Activated naive CD4-positive, alpha-beta T cell treated with anti-CD3 and anti-CD28 coated beads for 36 hours (primary cell): ENCODE measurements around the gene ARVCF. TPM values are rescaled to one million over a fixed set of nuclear protein-coding genes. Genes with fewer than 3 reads are reported as not detected.

Experiments used
- CTCF ChIA-PET: fragments of 350-600 bp; sonication (Branson Sonifier 250); formaldehyde crosslinking; loops from one replicate; lab custom pipeline; 2021; ENCODE audit warnings: antibody characterized with exemption; lab: Charles Lee
- DNase-seq: peaks from one replicate; pipeline ENCODE4 v3.0.0-alpha.2; 2020
- H3K27ac Mint-ChIP-seq: one replicate; pipeline ENCODE4 v1.8.0; 2021; ENCODE audit warnings: mild to moderate bottlenecking, mixed read lengths
- H3K27me3 Mint-ChIP-seq: one replicate; pipeline ENCODE4 v1.8.0; 2021; ENCODE audit warnings: low read depth, mixed read lengths
- H3K36me3 Mint-ChIP-seq: one replicate; pipeline ENCODE4 v1.8.0; 2021; ENCODE audit warnings: low read depth, mixed read lengths
- H3K4me1 Mint-ChIP-seq: one replicate; pipeline ENCODE4 v1.8.0; 2021; ENCODE audit warnings: low read depth, mixed read lengths
- H3K4me3 Mint-ChIP-seq: one replicate; pipeline ENCODE4 v1.8.0; 2021; ENCODE audit warnings: mild to moderate bottlenecking, moderate library complexity, mixed read lengths
- H3K9me3 Mint-ChIP-seq: one replicate; pipeline ENCODE4 v1.8.0; 2021; ENCODE audit warnings: mixed read lengths
- intact Hi-C: fragments of 100-400 bp; cut with micrococcal nuclease; formaldehyde crosslinking; loops from one replicate; pipeline ENCODE4 v1.15.1; 2023
- total RNA-seq, 2 experiments: library from RNA; stranded (reverse); gene quantifications; one replicate each; pipeline ENCODE4 v1.2.3, GENCODE V29; 2021

The ARVCF gene
- total RNA-seq, 2 experiments from 2014 or later = 2.0 to 2.6 TPM

GRCh38 chr22:19973551-19974267 lies 42.9 kb downstream of the ARVCF start:
- intact Hi-C loops = no loop called here

GRCh38 chr22:19972652-19973550 lies 43.7 kb downstream of the ARVCF start:
- no peak overlapping the region for H3K27ac Mint-ChIP-seq
- no peaks in the 10 kb centered on the region for H3K27me3 Mint-ChIP-seq
- H3K4me1 Mint-ChIP-seq = peaks cover 6% of the 10 kb centered on the region
- intact Hi-C loops = no loop called here
- no peaks in the 10 kb centered on the region for H3K9me3 Mint-ChIP-seq
- H3K4me3 Mint-ChIP-seq = no peak overlapping the region
- H3K36me3 Mint-ChIP-seq = no peaks in the 10 kb centered on the region
- no peak for DNase-seq
- CTCF ChIA-PET = interaction anchor here (0.9 kb wide), 1 partner anchor 24 kb away, joined by 4 read pairs; no protein-coding TSS in a partner anchor

More at GRCh38 chr22:19973551-19974267, 42.9 kb downstream of the ARVCF start:
- no peak for DNase-seq
- Mint-ChIP-seq H3K36me3 (no peaks in the 10 kb centered on the region), H3K9me3 (no peaks in the 10 kb centered on the region), H3K4me1 (peaks cover 6% of the 10 kb centered on the region), H3K27me3 (no peaks in the 10 kb centered on the region), H3K27ac (no peak overlapping the region), H3K4me3 (no peak overlapping the region)
- CTCF ChIA-PET = interaction anchor here (0.6 to 0.9 kb wide), 2 partner anchors 25 to 33 kb away, joined by 3 to 4 read pairs; no protein-coding TSS in a partner anchor

GRCh38 chr22:19972251-19972650 lies 44.4 kb downstream of the ARVCF start:
- H3K27ac Mint-ChIP-seq = no peak overlapping the region
- CTCF ChIA-PET = interaction anchor here (1.0 kb wide), 1 partner anchor 55 kb away, joined by 4 read pairs; no protein-coding TSS in a partner anchor
- H3K36me3 Mint-ChIP-seq = peaks cover under 1% of the 10 kb centered on the region
- H3K4me3 Mint-ChIP-seq = no peak overlapping the region
- no peaks in the 10 kb centered on the region for H3K27me3 Mint-ChIP-seq
- H3K4me1 Mint-ChIP-seq = peaks cover 6% of the 10 kb centered on the region
- no peaks in the 10 kb centered on the region for H3K9me3 Mint-ChIP-seq
- intact Hi-C loops = no loop called here
- no peak for DNase-seq

GRCh38 chr22:19971276-19972124 lies 45.1 kb downstream of the ARVCF start:
- H3K27me3 Mint-ChIP-seq = no peaks in the 10 kb centered on the region
- peak; percentile 24 for DNase-seq
- no peak overlapping the region for H3K27ac Mint-ChIP-seq
- H3K4me1 Mint-ChIP-seq = peaks cover 6% of the 10 kb centered on the region
- no peak overlapping the region for H3K4me3 Mint-ChIP-seq
- no peaks in the 10 kb centered on the region for H3K9me3 Mint-ChIP-seq
- intact Hi-C loops = loop anchor here (2.0 kb wide), 1 partner anchor 313 kb away; no protein-coding TSS in a partner anchor
- H3K36me3 Mint-ChIP-seq = peaks cover 3% of the 10 kb centered on the region
- CTCF ChIA-PET = interaction anchor here (0.6 to 1.2 kb wide), 7 partner anchors 21 to 940 kb away, joined by 3 to 4 read pairs (median 3); no protein-coding TSS in a partner anchor

GRCh38 chr22:19970479-19971275 lies 45.9 kb downstream of the ARVCF start:
- H3K27me3 Mint-ChIP-seq = no peaks in the 10 kb centered on the region
- CTCF ChIA-PET = interaction anchor here (0.6 to 2.3 kb wide), 12 partner anchors 8 to 941 kb away, joined by 3 to 9 read pairs (median 4); no protein-coding TSS in a partner anchor
- H3K27ac Mint-ChIP-seq = no peak overlapping the region
- H3K36me3 Mint-ChIP-seq = peaks cover 7% of the 10 kb centered on the region
- intact Hi-C loops = loop anchor here (1.0 to 2.0 kb wide), 6 partner anchors 43 to 314 kb away; partner anchors contain the start of gene RTN4R
- peaks cover 6% of the 10 kb centered on the region for H3K4me1 Mint-ChIP-seq
- H3K9me3 Mint-ChIP-seq = no peaks in the 10 kb centered on the region
- H3K4me3 Mint-ChIP-seq = no peak overlapping the region
- peak; percentile 83 for DNase-seq

- intact Hi-C loops = loop anchor here (1.0 to 2.0 kb wide), 6 partner anchors 43 to 315 kb away; partner anchors contain the start of gene RTN4R
- DNase-seq = no peak
- peaks cover 6% of the 10 kb centered on the region for H3K4me1 Mint-ChIP-seq
- CTCF ChIA-PET = interaction anchor here (0.6 to 2.3 kb wide), 8 partner anchors 8 to 187 kb away, joined by 3 to 9 read pairs (median 4); no protein-coding TSS in a partner anchor
- no peaks in the 10 kb centered on the region for H3K27me3 Mint-ChIP-seq
- H3K36me3 Mint-ChIP-seq = peaks cover 7% of the 10 kb centered on the region
- no peak overlapping the region for H3K4me3 Mint-ChIP-seq
- H3K27ac Mint-ChIP-seq = no peak overlapping the region
- H3K9me3 Mint-ChIP-seq = no peaks in the 10 kb centered on the region
Observed at GRCh38 chr22:19970031-19970478, 46.6 kb downstream of the ARVCF start.

- intact Hi-C loops = no loop called here
- no peaks in the 10 kb centered on the region for H3K9me3 Mint-ChIP-seq
- H3K27ac Mint-ChIP-seq = no peak overlapping the region
- H3K27me3 Mint-ChIP-seq = no peaks in the 10 kb centered on the region
- peaks cover 6% of the 10 kb centered on the region for H3K4me1 Mint-ChIP-seq
- DNase-seq = no peak
- peaks cover 7% of the 10 kb centered on the region for H3K36me3 Mint-ChIP-seq
- CTCF ChIA-PET = interaction anchor here (0.6 to 2.3 kb wide), 9 partner anchors 9 to 188 kb away, joined by 3 to 9 read pairs (median 4); no protein-coding TSS in a partner anchor
- H3K4me3 Mint-ChIP-seq = no peak overlapping the region
Observed at GRCh38 chr22:19969141-19969928, 47.3 kb downstream of the ARVCF start.

- H3K4me1 Mint-ChIP-seq = peaks cover 6% of the 10 kb centered on the region
- no peak overlapping the region for H3K27ac Mint-ChIP-seq
- H3K36me3 Mint-ChIP-seq = peaks cover 10% of the 10 kb centered on the region
- DNase-seq = no peak
- CTCF ChIA-PET = interaction anchor here (0.6 to 2.3 kb wide), 3 partner anchors 15 to 118 kb away, joined by 3 to 7 read pairs (median 4); no protein-coding TSS in a partner anchor
- H3K4me3 Mint-ChIP-seq = no peak overlapping the region
- H3K27me3 Mint-ChIP-seq = no peaks in the 10 kb centered on the region
- H3K9me3 Mint-ChIP-seq = no peaks in the 10 kb centered on the region
- intact Hi-C loops = no loop called here
Observed at GRCh38 chr22:19968450-19968891, 48.2 kb downstream of the ARVCF start.

GRCh38 chr22:19967850-19968449 lies 48.7 kb downstream of the ARVCF start:
- CTCF ChIA-PET = interaction anchor here (1.3 kb wide), 1 partner anchor 14 kb away, joined by 4 read pairs; no protein-coding TSS in a partner anchor
- peaks cover 10% of the 10 kb centered on the region for H3K36me3 Mint-ChIP-seq
- peaks cover 8% of the 10 kb centered on the region for H3K4me1 Mint-ChIP-seq
- no peaks in the 10 kb centered on the region for H3K27me3 Mint-ChIP-seq
- no peaks in the 10 kb centered on the region for H3K9me3 Mint-ChIP-seq
- DNase-seq = no peak
- intact Hi-C loops = no loop called here
- H3K27ac Mint-ChIP-seq = no peak overlapping the region
- no peak overlapping the region for H3K4me3 Mint-ChIP-seq
